ENCODE data around the gene BMPER. TPM values are rescaled to one million over a fixed set of nuclear protein-coding genes. Genes with fewer than 3 reads are reported as not detected.

BMPER gene
- polyA plus RNA-seq, 1 of the 3 experiments (the other 2 are of a cell fraction), result 20.0 TPM

DNA sequence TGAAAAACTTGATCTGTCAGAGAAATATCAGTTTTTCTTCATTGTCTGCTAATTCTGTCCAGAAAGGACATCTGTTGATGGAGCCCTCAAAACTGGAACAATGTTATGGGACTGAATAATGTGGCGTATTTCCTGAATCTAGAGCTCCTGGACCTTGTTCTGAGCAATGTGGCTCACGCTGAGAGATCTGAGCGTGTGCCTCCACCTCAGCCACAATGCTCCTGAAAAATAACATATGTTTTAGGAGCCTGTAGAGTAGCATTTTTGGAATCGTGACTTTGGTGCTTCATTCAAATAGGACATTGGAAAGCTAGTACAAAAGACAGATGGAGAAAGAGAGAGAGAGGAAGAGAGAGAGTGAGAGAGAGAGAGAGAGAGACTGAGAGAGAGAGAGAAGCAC is 110.3 kb downstream of the BMPER start:
- H3K9ac ChIP-seq, result no peak overlapping the region
- no peaks in the 10 kb centered on the region for H3K27me3 ChIP-seq (ENCODE audit: insufficient read depth)
- POLR2A ChIA-PET, result no interaction called here
- no peak for DNase-seq
- H3K27ac ChIP-seq (ENCODE audit: low read depth in 2 of 2, low read length in 1 of 2), result no peak overlapping the region
- peaks cover 26% of the 10 kb centered on the region for H3F3A ChIP-seq (replicated peaks; ENCODE audit: insufficient read depth)
- no peaks in the 10 kb centered on the region for H3K79me2 ChIP-seq (ENCODE audit: insufficient read depth)
- H3K9me3 ChIP-seq, result no peaks in the 10 kb centered on the region
- 63% methylated on average over 4 of the region's 4 CpGs for WGBS (ENCODE audit: low lambda C conversion rate)
- CTCF ChIA-PET, result interaction anchor here (1.5 kb wide), 1 partner anchor 83 kb away, joined by 4 read pairs; no protein-coding TSS in a partner anchor
- no peak for TF ChIP-seq ELF1 (IDR thresholded peaks at IDR 0.05)
- no peak for TF ChIP-seq MXI1 (IDR thresholded peaks at IDR 0.05; ENCODE audit: low read depth, low read length)
- no peak for TF ChIP-seq EZH2phosphoT487 (IDR thresholded peaks at IDR 0.05; ENCODE audit: borderline replicate concordance, low read depth)
- TF ChIP-seq, protein P1, sequence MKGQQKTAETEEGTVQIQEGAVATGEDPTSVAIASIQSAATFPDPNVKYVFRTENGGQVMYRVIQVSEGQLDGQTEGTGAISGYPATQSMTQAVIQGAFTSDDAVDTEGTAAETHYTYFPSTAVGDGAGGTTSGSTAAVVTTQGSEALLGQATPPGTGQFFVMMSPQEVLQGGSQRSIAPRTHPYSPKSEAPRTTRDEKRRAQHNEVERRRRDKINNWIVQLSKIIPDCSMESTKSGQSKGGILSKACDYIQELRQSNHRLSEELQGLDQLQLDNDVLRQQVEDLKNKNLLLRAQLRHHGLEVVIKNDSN (IDR thresholded peaks at IDR 0.05; ENCODE audit: borderline replicate concordance, low read depth), result no peak
- no peak for TF ChIP-seq MEF2A (IDR thresholded peaks at IDR 0.05; ENCODE audit: borderline replicate concordance, low read depth)
- TF ChIP-seq, protein P2, sequence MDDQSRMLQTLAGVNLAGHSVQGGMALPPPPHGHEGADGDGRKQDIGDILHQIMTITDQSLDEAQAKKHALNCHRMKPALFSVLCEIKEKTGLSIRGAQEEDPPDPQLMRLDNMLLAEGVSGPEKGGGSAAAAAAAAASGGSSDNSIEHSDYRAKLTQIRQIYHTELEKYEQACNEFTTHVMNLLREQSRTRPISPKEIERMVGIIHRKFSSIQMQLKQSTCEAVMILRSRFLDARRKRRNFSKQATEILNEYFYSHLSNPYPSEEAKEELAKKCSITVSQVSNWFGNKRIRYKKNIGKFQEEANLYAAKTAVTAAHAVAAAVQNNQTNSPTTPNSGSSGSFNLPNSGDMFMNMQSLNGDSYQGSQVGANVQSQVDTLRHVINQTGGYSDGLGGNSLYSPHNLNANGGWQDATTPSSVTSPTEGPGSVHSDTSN (IDR thresholded peaks at IDR 0.05), result no peak
- no peak for TF ChIP-seq SMC3 (IDR thresholded peaks at IDR 0.05; ENCODE audit: low read depth, low read length)
- TF ChIP-seq, protein P3, sequence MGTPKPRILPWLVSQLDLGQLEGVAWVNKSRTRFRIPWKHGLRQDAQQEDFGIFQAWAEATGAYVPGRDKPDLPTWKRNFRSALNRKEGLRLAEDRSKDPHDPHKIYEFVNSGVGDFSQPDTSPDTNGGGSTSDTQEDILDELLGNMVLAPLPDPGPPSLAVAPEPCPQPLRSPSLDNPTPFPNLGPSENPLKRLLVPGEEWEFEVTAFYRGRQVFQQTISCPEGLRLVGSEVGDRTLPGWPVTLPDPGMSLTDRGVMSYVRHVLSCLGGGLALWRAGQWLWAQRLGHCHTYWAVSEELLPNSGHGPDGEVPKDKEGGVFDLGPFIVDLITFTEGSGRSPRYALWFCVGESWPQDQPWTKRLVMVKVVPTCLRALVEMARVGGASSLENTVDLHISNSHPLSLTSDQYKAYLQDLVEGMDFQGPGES (IDR thresholded peaks at IDR 0.05; ENCODE audit: low read depth, low read length), result no peak
- TF ChIP-seq CHD2 (IDR thresholded peaks at IDR 0.05; ENCODE audit: low read length, partially characterized antibody), result no peak
- TF ChIP-seq NFIC (IDR thresholded peaks at IDR 0.05; ENCODE audit: borderline replicate concordance), result no peak
- TF ChIP-seq EP300 (IDR thresholded peaks at IDR 0.05; ENCODE audit: borderline replicate concordance in 1 of 2, low read depth in 1 of 2, low read length in 1 of 2), result no peak
- H3K4me2 ChIP-seq, result no peak overlapping the region
- no peaks in the 10 kb centered on the region for H4K20me1 ChIP-seq (ENCODE audit: insufficient read depth)
- H3K36me3 ChIP-seq (replicated peaks in 1 of 2; ENCODE audit: control insufficient read depth in 1 of 2, insufficient read depth in 2 of 2, low read length in 1 of 2), result no peaks in the 10 kb centered on the region
- H3K9me2 ChIP-seq, result no peaks in the 10 kb centered on the region
- peaks cover 0 to 25% of the 10 kb centered on the region in 2 experiments; a peak in 2 of 4 replicates for H3K4me1 ChIP-seq (ENCODE audit: control insufficient read depth in 1 of 2, insufficient read depth in 2 of 2, low read depth in 1 of 2, low read length in 1 of 2)
- no peak overlapping the region for H3K4me3 ChIP-seq (ENCODE audit: low read depth in 2 of 2, low read length in 1 of 2)
- no peak overlapping the region; the same call in 1 of the 2 replicates for H2AFZ ChIP-seq (ENCODE audit: low read depth)

DNA sequence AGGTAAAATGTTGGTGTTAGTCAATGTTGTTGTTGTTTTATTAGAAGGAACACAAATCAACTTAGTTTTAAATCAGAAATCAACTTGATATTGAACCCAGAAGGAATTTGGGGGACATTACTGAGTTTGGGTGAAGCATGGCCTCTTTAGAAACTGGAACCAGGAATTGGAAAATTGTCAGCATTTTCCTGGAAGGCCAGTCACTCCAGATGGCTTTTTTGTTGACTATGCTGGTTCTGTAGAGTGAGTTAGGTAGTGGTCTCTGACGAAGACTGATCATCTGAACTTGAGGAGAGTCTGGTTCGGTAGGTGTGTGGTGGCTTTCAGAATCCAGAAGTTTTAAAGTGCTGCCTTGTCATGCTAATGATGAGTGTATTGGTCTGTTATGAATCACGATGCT is 111.5 kb downstream of the BMPER start:
- POLR2A ChIA-PET, result no interaction called here
- Histone ChIP-seq H3K27ac (ENCODE audit: low read depth in 2 of 2, low read length in 1 of 2) (no peak overlapping the region), H3K9me2 (no peaks in the 10 kb centered on the region), H3K27me3 (ENCODE audit: insufficient read depth) (no peaks in the 10 kb centered on the region), H3K9ac (no peak overlapping the region), H3K36me3 (replicated peaks in 1 of 2; ENCODE audit: control insufficient read depth in 1 of 2, insufficient read depth in 2 of 2, low read length in 1 of 2) (no peaks in the 10 kb centered on the region), H3K9me3 (no peaks in the 10 kb centered on the region), H3K4me1 (ENCODE audit: control insufficient read depth in 1 of 2, insufficient read depth in 2 of 2, low read depth in 1 of 2, low read length in 1 of 2) (peaks cover 0 to 20% of the 10 kb centered on the region in 2 experiments; a peak in 2 of 4 replicates), H3F3A (replicated peaks; ENCODE audit: insufficient read depth) (peaks cover 22% of the 10 kb centered on the region), H2AFZ (ENCODE audit: low read depth) (no peak overlapping the region), H3K4me3 (ENCODE audit: low read depth in 2 of 2, low read length in 1 of 2) (no peak overlapping the region), H4K20me1 (ENCODE audit: insufficient read depth) (no peaks in the 10 kb centered on the region), H3K79me2 (ENCODE audit: insufficient read depth) (no peaks in the 10 kb centered on the region), H3K4me2 (no peak overlapping the region)
- CTCF ChIA-PET, result no interaction called here
- WGBS (ENCODE audit: low lambda C conversion rate), result 77% methylated on average over 3 of the region's 3 CpGs
- no peak for DNase-seq
- TF ChIP-seq, protein P4, sequence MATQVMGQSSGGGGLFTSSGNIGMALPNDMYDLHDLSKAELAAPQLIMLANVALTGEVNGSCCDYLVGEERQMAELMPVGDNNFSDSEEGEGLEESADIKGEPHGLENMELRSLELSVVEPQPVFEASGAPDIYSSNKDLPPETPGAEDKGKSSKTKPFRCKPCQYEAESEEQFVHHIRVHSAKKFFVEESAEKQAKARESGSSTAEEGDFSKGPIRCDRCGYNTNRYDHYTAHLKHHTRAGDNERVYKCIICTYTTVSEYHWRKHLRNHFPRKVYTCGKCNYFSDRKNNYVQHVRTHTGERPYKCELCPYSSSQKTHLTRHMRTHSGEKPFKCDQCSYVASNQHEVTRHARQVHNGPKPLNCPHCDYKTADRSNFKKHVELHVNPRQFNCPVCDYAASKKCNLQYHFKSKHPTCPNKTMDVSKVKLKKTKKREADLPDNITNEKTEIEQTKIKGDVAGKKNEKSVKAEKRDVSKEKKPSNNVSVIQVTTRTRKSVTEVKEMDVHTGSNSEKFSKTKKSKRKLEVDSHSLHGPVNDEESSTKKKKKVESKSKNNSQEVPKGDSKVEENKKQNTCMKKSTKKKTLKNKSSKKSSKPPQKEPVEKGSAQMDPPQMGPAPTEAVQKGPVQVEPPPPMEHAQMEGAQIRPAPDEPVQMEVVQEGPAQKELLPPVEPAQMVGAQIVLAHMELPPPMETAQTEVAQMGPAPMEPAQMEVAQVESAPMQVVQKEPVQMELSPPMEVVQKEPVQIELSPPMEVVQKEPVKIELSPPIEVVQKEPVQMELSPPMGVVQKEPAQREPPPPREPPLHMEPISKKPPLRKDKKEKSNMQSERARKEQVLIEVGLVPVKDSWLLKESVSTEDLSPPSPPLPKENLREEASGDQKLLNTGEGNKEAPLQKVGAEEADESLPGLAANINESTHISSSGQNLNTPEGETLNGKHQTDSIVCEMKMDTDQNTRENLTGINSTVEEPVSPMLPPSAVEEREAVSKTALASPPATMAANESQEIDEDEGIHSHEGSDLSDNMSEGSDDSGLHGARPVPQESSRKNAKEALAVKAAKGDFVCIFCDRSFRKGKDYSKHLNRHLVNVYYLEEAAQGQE (IDR thresholded peaks at IDR 0.05; ENCODE audit: low read depth, low read length), result no peak
- no peak for TF ChIP-seq FOSL2 (IDR thresholded peaks at IDR 0.05; ENCODE audit: borderline replicate concordance, low read depth)
- TF ChIP-seq, protein P3 (IDR thresholded peaks at IDR 0.05; ENCODE audit: low read depth, low read length), result no peak
- no peak for TF ChIP-seq NRF1 (IDR thresholded peaks at IDR 0.05; ENCODE audit: low read depth, low read length)
- TF ChIP-seq, protein P5, sequence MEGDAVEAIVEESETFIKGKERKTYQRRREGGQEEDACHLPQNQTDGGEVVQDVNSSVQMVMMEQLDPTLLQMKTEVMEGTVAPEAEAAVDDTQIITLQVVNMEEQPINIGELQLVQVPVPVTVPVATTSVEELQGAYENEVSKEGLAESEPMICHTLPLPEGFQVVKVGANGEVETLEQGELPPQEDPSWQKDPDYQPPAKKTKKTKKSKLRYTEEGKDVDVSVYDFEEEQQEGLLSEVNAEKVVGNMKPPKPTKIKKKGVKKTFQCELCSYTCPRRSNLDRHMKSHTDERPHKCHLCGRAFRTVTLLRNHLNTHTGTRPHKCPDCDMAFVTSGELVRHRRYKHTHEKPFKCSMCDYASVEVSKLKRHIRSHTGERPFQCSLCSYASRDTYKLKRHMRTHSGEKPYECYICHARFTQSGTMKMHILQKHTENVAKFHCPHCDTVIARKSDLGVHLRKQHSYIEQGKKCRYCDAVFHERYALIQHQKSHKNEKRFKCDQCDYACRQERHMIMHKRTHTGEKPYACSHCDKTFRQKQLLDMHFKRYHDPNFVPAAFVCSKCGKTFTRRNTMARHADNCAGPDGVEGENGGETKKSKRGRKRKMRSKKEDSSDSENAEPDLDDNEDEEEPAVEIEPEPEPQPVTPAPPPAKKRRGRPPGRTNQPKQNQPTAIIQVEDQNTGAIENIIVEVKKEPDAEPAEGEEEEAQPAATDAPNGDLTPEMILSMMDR (IDR thresholded peaks at IDR 0.05), result no peak
- no peak for TF ChIP-seq MEF2A (IDR thresholded peaks at IDR 0.05; ENCODE audit: borderline replicate concordance, low read depth)
- TF ChIP-seq TAF1 (IDR thresholded peaks at IDR 0.05; ENCODE audit: borderline replicate concordance, low read depth, low read length), result no peak
- TF ChIP-seq SIN3A (IDR thresholded peaks at IDR 0.05; ENCODE audit: borderline replicate concordance, low read depth, low read length), result no peak
